ENCODE measurements around the gene CUL7.
"Not testable (repeated sequence)": the region's sequence is repeated elsewhere in the genome, so short reads cannot be mapped to it uniquely, and the experiment has no call there.

The CUL7 gene

DNA sequence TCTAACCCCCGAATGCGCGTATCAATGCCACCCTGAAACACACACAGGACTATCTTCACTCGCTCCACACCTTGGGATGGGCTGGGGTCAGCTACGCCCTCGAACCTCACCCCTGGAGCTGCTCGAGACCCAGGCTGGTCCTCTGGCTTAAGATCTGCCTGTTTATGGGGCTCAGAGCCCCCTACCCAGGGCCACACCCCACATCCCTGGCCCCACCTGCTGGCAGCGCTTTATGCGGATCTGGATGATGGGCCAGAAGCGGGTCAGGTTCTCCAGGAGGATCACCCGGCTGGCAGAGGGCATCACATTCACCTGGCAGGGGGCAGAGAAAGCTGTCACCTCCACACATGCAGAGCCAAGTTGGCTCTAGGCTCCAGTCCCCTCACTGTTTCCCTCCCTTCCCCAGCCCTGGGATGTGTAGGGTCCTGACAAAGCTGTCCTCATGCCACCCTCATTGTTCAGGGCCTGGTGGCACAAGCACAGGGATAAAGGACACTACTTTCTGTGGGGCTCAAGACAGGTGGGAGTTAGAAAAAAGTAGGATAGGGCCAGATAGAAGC, 8.2 kb downstream of the CUL7 start:
- DNase-seq (ENCODE audit: low read depth in 2 of 2): no peak

DNA sequence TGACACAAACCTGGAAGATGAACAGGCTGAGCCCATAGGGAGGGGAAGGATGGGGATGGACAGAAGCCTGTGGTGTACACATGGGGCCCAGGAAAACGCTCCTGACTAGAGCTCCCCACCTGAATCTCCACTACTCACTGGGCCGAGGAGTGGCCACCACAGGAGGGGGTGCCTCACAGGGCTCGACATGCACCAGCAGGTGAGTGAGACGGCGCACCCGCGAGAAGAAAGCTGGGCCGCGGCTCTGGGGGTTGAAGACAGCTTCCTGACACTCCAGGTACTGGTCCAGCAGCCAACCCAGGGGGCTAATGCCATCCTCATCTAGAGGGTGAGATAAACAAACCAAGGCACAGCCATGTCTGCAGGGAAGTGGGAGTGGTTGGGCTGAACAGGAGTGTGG, 10.3 kb downstream of the CUL7 start:
- DNase-seq (ENCODE audit: low read depth in 2 of 2): no peak

- DNase-seq (ENCODE audit: low read depth in 2 of 2): not testable (repeated sequence)
Measured at GRCh38 chr6:43041475-43041874, 12.2 kb downstream of the CUL7 start.

DNA sequence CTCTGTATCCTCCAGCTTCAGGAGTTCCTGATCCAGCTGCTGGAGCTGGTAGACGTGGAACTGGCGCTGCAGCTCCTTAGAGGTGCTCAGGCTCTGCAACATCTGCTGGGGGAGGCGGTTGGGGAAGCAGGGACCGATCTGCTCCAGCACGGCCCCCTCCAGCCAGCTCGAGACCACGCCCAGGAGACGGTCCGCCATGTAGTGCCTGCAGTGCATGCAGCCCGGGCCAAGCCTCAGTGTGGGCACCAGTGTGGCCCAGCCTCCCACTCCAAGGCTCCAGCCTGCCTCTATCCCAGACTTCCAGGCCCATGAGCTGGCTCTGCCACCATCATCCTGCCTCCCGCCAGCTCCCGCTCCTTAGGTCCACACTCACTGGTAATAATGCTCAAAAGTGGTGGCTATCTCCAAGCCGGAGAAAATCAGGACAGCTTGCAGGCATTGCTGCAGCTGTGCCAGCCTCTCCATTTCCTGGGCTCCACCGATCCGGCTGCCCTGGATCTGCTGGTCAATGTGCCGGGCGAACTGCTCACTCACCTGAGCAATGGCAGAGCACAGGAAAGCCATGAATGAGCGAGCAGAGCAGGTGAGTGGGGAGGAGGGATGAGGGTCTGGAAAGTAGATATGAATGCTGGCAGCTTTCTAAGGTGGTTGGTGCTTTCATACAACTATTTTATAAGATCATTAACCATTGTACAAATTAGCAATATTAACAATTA, 13.0 kb downstream of the CUL7 start:
- DNase-seq (ENCODE audit: low read depth in 2 of 2): no peak

DNA sequence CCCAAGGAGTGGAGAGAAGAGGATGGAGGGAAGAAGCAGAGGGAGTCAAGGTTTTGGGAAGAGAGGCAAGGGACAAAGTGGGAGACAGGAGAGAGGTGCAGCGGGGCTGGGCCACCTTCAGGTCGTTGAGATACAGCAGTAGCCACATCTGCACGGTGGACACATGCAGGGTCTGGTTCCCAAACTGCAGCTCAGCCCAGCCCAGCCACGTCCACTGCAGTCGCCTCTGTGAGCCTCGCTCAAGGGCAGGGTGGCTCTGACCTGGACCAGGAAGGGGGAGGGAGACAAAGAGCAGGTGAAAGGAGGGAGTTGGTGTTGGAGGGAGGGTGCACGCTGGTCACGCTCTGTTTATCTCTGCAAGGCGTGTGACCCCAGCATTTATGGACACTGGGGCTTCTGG, 14.9 kb downstream of the CUL7 start:
- no peak for DNase-seq (ENCODE audit: low read depth in 2 of 2)

- no peak for DNase-seq (ENCODE audit: low read depth in 2 of 2)
Measured at GRCh38 chr6:43037706-43038105, 15.9 kb downstream of the CUL7 start.

DNA sequence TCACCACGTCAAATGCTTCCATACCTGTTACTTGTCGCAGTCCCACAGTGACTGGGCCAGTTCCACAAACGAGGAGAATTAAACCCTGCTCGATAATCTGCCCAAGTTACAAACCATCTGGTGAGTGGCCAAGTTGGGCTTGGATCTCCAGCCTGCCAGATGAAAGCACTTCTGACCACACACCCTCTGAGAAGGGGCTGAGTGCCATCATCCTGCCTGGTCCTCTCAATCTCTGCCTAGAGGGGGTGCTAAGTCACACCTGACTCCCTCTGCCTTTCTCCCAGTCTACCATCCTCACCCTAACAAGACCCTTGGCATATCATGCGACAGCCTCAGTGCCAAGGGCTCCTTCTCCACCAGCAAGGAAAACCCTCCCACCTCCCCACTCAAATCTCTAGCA, 16.5 kb downstream of the CUL7 start:
- DNase-seq (ENCODE audit: low read depth in 2 of 2): no peak

DNA sequence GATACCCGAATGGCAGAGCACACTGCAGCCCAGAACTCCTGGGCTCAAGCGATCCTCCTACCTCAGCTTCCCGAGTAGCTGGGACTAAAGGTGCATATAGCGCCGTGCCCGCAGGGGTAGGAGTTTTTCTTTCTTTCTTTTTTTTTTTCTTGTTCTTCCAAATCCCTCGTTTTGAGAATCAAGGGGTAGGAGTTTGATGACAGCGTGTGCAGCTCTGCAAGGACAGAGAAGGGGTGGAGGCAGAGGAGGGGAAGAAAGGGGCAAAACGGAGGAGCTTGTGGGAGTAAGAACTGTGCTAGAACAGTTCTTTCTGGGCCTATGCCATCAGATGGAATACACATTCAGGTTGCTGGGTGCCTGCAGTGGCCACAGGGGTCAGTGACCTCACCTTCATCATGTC, 16.9 kb downstream of the CUL7 start:
- no peak for DNase-seq (ENCODE audit: low read depth in 2 of 2)

GRCh38 chr6:43035495-43036194, 18.0 kb downstream of the CUL7 start:
- DNase-seq (ENCODE audit: low read depth in 2 of 2): no peak

GRCh38 chr6:43034190-43034525, 19.5 kb downstream of the CUL7 start:
- DNase-seq (ENCODE audit: low read depth in 2 of 2): no peak

- no peak for DNase-seq (ENCODE audit: low read depth in 2 of 2)
Measured at GRCh38 chr6:43033496-43034189, 20.0 kb downstream of the CUL7 start.

DNA sequence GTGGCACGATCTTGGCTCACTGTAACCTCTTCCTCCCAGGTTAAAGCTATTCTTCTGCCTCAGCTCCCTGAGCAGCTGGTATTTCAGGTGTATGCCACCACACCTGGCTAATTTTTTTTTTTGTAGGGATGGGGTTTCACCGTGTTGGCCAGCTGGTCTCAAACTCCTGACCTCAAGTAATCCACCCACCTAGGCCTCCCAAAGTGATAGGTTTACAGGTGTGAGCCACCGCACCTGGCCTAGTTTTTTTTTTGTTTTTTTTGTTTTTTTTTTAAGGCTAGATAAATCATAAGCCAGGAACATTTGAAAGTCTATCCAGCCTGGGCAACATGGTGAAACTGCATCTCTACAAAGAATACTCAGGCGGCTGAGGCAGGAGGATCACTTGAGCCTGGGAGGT, 21.3 kb downstream of the CUL7 start:
- DNase-seq (ENCODE audit: low read depth in 2 of 2): no peak

DNA sequence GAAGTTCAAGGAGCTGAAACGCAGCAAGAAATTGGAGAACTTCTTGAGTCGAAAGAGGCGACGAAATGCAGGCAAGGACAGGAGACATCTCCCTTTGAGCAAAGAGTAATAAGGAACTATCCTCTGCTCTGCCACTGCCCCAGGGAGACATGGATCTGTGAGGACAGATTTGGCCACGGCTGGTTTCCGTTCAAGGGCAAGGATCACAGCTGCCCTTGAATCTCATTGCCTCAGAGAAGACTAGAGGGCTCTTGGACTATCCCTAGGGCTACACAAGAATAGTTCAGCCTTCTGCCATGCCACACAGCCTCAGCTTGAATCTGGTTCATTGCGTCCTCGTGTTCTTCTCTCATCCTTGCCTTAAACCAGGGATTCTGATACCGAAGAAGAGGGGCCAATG, 24.5 kb downstream of the CUL7 start:
- no peak for DNase-seq (ENCODE audit: low read depth in 2 of 2)

DNA sequence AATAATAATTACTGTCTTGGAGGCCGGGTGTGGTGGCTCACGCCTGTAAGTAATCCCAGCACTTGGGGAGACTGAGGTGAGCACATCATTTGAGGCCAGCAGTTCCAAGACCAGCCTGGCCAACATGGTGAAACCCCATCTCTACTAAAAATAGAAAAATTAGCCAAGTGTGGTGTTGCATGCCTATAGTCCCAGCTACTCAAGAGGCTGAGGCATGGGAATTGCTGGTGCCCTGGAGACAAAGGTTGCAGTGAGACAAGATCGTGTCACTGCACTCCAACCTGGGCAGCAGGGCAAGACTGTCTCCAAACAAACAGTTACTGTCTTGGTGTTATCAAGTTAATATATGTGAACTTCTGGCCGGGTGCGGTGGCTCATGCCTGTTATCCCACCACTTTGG, 27.3 kb downstream of the CUL7 start:
- no peak for DNase-seq (ENCODE audit: low read depth in 2 of 2)

DNA sequence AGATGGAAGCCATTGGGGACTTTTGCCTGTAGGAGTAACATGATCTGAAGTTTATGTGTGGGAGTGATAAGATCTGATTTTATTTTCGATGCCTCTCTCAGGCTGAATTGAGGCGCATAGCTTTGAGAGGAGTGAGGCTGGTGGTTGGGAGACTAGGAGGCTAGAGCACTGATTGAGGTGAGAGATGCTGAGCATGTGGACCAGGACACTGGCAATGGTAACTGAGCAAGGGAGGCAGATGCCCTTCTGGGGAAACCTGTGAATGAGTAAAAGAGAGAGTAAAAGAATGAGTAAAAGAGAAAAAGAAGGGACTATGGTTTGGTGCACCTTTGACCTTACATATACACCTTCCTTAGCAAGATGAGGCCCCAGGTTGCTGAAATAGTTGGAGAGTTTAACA, 29.2 kb downstream of the CUL7 start:
- DNase-seq (ENCODE audit: low read depth in 2 of 2): no peak

- DNase-seq (ENCODE audit: low read depth in 2 of 2): peak; percentile 29 to 54
Measured at GRCh38 chr6:43021270-43022047, 32.2 kb downstream of the CUL7 start, which contains the start of gene RRP36. Gene RRP36 (plus strand): TSS chr6:43021623. CDS start chr6:43021655, 32 bp downstream.

DNA sequence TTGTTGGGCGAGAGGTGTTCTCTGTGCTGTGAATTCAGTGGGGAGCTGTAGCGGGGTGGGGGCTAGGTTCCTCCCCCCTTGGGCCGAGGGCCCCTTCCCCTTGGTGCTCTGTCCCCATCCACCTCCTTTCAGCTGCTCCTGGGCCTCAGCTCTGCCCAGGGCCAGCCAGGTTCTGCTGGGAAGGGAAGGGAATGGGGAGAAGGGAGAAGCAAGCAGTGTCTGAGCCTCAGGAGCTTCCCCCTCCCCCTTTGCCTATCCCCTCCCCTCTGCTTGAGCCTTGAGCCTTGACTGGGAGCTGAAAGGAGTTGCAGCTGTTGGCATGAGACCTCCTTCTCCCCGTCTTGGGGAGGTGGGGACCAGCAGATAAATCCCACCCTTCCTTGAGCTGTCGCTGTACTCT, 32.8 kb downstream of the CUL7 start:
- no peak for DNase-seq (ENCODE audit: low read depth in 2 of 2)

GRCh38 chr6:43020052-43020705, 33.5 kb downstream of the CUL7 start:
- DNase-seq (ENCODE audit: low read depth in 2 of 2): no peak

DNA sequence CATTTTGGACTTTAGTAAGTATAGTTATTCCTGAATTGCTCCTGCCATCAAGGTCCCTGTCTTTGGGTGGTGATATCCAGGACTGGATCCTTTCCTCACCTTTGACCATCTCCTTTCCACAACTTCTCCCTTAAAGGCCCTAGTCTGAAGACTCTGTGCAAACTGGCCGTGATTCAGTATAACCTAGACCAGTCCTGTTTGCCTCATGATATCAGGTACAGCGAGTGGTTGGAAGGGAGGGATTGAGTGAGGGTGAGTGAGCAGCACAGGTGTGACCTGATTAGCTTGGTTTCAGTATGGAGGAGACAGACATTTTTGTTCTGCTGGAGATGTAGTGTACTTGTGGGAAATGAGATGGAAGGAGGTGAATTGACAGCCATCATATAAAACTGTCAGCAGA, 34.5 kb downstream of the CUL7 start:
- DNase-seq (ENCODE audit: low read depth in 2 of 2): no peak

DNA sequence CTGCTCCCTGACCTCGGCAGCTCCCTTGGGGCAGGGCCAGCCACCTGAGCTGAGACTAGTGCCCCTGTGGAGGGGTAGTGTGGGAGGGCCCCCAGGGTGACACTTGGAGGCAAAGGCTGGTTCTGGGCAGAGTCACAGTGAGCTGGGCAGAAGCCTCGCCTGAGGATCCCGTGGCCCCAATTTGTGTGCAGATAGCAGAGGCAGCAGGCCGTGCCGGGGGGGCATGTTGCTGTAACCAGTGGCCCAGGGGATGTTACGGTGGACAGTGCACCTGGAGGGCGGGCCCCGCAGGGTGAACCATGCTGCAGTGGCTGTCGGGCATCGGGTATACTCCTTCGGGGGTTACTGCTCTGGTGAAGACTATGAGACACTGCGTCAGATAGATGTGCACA, 36.7 kb downstream of the CUL7 start:
- no peak for DNase-seq (ENCODE audit: low read depth in 2 of 2)

DNA sequence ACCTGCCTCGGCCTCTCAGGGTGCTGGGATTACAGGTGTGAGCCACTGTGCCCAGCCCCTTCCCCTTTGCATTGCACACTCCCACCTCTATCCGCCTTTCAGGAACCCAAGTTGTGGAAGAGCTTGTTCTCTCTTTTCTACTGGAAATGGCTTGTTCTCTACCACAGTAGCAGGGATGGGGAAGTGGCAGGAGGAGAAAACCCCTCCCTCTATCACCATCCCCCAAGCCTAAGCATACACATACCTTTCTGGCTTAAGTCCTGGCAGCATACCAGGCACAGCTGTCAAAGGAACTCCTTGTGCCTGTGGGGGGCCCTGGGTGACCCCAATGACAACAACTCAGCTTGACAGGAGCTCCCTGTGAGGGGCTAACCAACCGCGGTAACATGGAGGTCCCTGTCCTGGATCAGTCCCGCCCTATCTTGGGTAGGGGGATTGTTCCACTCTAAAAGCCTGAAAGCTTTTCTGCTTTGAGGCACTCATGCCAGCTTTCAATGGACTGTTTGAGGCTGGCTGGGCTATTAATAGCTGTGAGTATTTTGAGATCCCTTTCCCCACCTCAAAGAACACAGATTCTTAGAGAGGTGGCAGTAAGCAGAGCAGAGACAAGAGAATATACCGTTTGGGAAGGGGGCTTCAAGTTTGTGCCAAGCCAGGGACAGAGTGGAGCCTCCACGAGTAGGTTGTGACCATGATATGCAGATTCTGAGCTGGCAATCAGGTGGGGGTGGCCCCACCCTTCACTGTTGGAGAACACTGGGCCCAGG, 37.3 kb downstream of the CUL7 start:
- DNase-seq (ENCODE audit: low read depth in 2 of 2): no peak
